ENCODE results near the gene EXOC4.

The EXOC4 gene

GRCh38 chr7:133820584-133820983, 567.7 kb downstream of the EXOC4 start:
- Histone ChIP-seq H3K27me3 (ENCODE audit: insufficient read depth, low read length) (no peaks in the 10 kb centered on the region), H3K9ac (ENCODE audit: low read length) (no peak overlapping the region), H3K9me2 (ENCODE audit: low read depth, low read length) (no peaks in the 10 kb centered on the region), H3K4me2 (ENCODE audit: low read length) (no peak overlapping the region), H4K20me1 (ENCODE audit: insufficient read depth, low read length) (no peaks in the 10 kb centered on the region), H3K4me3 (ENCODE audit: low read depth, low read length, poor library complexity, severe bottlenecking) (no peak overlapping the region), H3K36me3 (ENCODE audit: insufficient read depth, low read length) (no peaks in the 10 kb centered on the region), H3K9me3 (ENCODE audit: low read length) (no peaks in the 10 kb centered on the region), H3F3A (ENCODE audit: insufficient read depth, low read length) (no peaks in the 10 kb centered on the region), H3K4me1 (ENCODE audit: insufficient read depth, low read length, severe bottlenecking) (no peaks in the 10 kb centered on the region), H3K79me2 (ENCODE audit: insufficient read depth, low read length) (no peaks in the 10 kb centered on the region), H2AFZ (ENCODE audit: low read length) (no peak overlapping the region), H3K27ac (ENCODE audit: low read depth, low read length, poor library complexity, severe bottlenecking) (no peak overlapping the region)
- no peak for TF ChIP-seq EZH2 (IDR thresholded peaks at IDR 0.05; ENCODE audit: borderline replicate concordance, low read length)
- TF ChIP-seq CTCF (IDR thresholded peaks at IDR 0.05; ENCODE audit: low read length): no peak

GRCh38 chr7:133821171-133821570, 568.3 kb downstream of the EXOC4 start:
- H3K36me3 ChIP-seq (ENCODE audit: insufficient read depth, low read length): no peaks in the 10 kb centered on the region
- H3K4me3 ChIP-seq (ENCODE audit: low read depth, low read length, poor library complexity, severe bottlenecking): no peak overlapping the region
- H3K79me2 ChIP-seq (ENCODE audit: insufficient read depth, low read length): no peaks in the 10 kb centered on the region
- H3K9me2 ChIP-seq (ENCODE audit: low read depth, low read length): no peaks in the 10 kb centered on the region
- H3F3A ChIP-seq (ENCODE audit: insufficient read depth, low read length): no peaks in the 10 kb centered on the region
- no peak overlapping the region for H2AFZ ChIP-seq (ENCODE audit: low read length)
- no peaks in the 10 kb centered on the region for H3K27me3 ChIP-seq (ENCODE audit: insufficient read depth, low read length)
- H4K20me1 ChIP-seq (ENCODE audit: insufficient read depth, low read length): no peaks in the 10 kb centered on the region
- no peak overlapping the region for H3K9ac ChIP-seq (ENCODE audit: low read length)
- H3K27ac ChIP-seq (ENCODE audit: low read depth, low read length, poor library complexity, severe bottlenecking): no peak overlapping the region
- H3K4me2 ChIP-seq (ENCODE audit: low read length): no peak overlapping the region
- no peaks in the 10 kb centered on the region for H3K9me3 ChIP-seq (ENCODE audit: low read length)
- TF ChIP-seq CTCF (IDR thresholded peaks at IDR 0.05; ENCODE audit: low read length) (no peak), EZH2 (IDR thresholded peaks at IDR 0.05; ENCODE audit: borderline replicate concordance, low read length) (no peak)
- no peaks in the 10 kb centered on the region for H3K4me1 ChIP-seq (ENCODE audit: insufficient read depth, low read length, severe bottlenecking)

GRCh38 chr7:133822001-133822641, 569.2 kb downstream of the EXOC4 start:
- Histone ChIP-seq H3K27me3 (ENCODE audit: insufficient read depth, low read length) (no peaks in the 10 kb centered on the region), H3K36me3 (ENCODE audit: insufficient read depth, low read length) (no peaks in the 10 kb centered on the region), H3K4me2 (ENCODE audit: low read length) (no peak overlapping the region), H3F3A (ENCODE audit: insufficient read depth, low read length) (no peaks in the 10 kb centered on the region), H2AFZ (ENCODE audit: low read length) (no peak overlapping the region), H4K20me1 (ENCODE audit: insufficient read depth, low read length) (no peaks in the 10 kb centered on the region), H3K9me3 (ENCODE audit: low read length) (no peaks in the 10 kb centered on the region), H3K27ac (ENCODE audit: low read depth, low read length, poor library complexity, severe bottlenecking) (no peak overlapping the region), H3K4me3 (ENCODE audit: low read depth, low read length, poor library complexity, severe bottlenecking) (no peak overlapping the region), H3K4me1 (ENCODE audit: insufficient read depth, low read length, severe bottlenecking) (no peaks in the 10 kb centered on the region), H3K9ac (ENCODE audit: low read length) (no peak overlapping the region), H3K79me2 (ENCODE audit: insufficient read depth, low read length) (no peaks in the 10 kb centered on the region), H3K9me2 (ENCODE audit: low read depth, low read length) (no peaks in the 10 kb centered on the region)
- TF ChIP-seq EZH2 (IDR thresholded peaks at IDR 0.05; ENCODE audit: borderline replicate concordance, low read length) (no peak), CTCF (IDR thresholded peaks at IDR 0.05; ENCODE audit: low read length) (no peak)

Measured in OCI-LY1 (cell line).